HepG2 (cell line): Measurements from ENCODE around the gene IL1RAPL2. TPM values are rescaled to one million over a fixed set of nuclear protein-coding genes. Genes with fewer than 3 reads are reported as not detected.

ENCODE experiments used
- ATAC-seq: fragments of 200-7000 bp; cut with Tn5 transposase; 3 replicates; pipeline ENCODE4 v1.9.1; 2020; ENCODE audit warnings: mild to moderate bottlenecking, moderate library complexity
- BruUV-seq: library from RNA; stranded (reverse); fragments of 400-500 nt; replicated peaks from 2 replicates; lab custom pipeline; 2021; lab: Mats Ljungman, UMichigan
- CTCF ChIA-PET: fragments of 300-600 bp; formaldehyde crosslinking; extraction: SDS; loops from one replicate; lab custom pipeline; 2021; ENCODE audit warnings: low total read pairs, inconsistent platforms, low intra/inter-chr PET ratio; lab: Yijun Ruan, JAX
- POLR2A ChIA-PET: fragments of 350-600 bp; sonication (Branson Sonifier 250); formaldehyde crosslinking; loops from one replicate; lab custom pipeline; 2020; ENCODE audit warnings: antibody characterized with exemption, inconsistent platforms; lab: Yijun Ruan, JAX
- DNase-seq: peaks from one replicate; pipeline ENCODE4 v3.0.0-alpha.2; 2015; ENCODE audit warnings: low spot score
- FAIRE-seq: peaks from 3 replicates; lab custom pipeline; 2011; peaks lifted over from hg19 to GRCh38; lab: Jason Lieb, UNC
- H2AFZ ChIP-seq: one replicate; pipeline ENCODE4 v1.6.1; 2011; ENCODE audit warnings: low read length, inconsistent platforms
- H3K27ac ChIP-seq: fragments of 300-600 bp; 3 replicates; pipeline ENCODE4 v1.8.0; 2011; ENCODE audit warnings: mixed run types, mild to moderate bottlenecking, mixed read lengths, low read length, inconsistent platforms; ENCODE audit not compliant: insufficient read depth; ENCODE audit errors: extremely low read length
- H3K27me3 ChIP-seq, 2 experiments: fragments of 200-600 bp in 1 of 2; 2 replicates in 1 of 2; 3 replicates in 1 of 2; pipeline versions ENCODE4 v1.6.0 to v1.8.0; 2011; ENCODE audit warnings: low read length in 2 of 2, mild to moderate bottlenecking in 2 of 2, moderate library complexity in 2 of 2, inconsistent platforms in 1 of 2; ENCODE audit not compliant: insufficient read depth in 2 of 2, control insufficient read depth in 1 of 2
- H3K36me3 ChIP-seq, 2 experiments: fragments of 200-600 bp in 1 of 2; replicated peaks in 1 of 2; 2 replicates in 1 of 2; 3 replicates in 1 of 2; pipeline versions ENCODE4 v1.5.1 to v1.8.0; 2011; ENCODE audit warnings: low read length in 2 of 2, inconsistent platforms in 1 of 2; ENCODE audit not compliant: insufficient read depth in 2 of 2, control insufficient read depth in 1 of 2
- H3K4me1 ChIP-seq: 2 replicates; pipeline ENCODE4 v1.5.1; 2012; ENCODE audit warnings: low read length, inconsistent platforms; ENCODE audit not compliant: insufficient read depth
- H3K4me2 ChIP-seq: 2 replicates; pipeline ENCODE4 v1.6.0; 2011; ENCODE audit warnings: low read depth, low read length, inconsistent platforms
- H3K4me3 ChIP-seq, 3 experiments: fragments of 200-600 bp in 1 of 3; sonication (generic), shearing (Covaris generic) in 1 of 3; replicated peaks in 1 of 3; 2 replicates each; pipeline ENCODE4 v1.5.1; 2011 to 2016; ENCODE audit warnings: low read length in 3 of 3, inconsistent platforms in 2 of 3, low read depth in 2 of 3, mild to moderate bottlenecking in 2 of 3, control low read depth in 1 of 3, mixed read lengths in 1 of 3; ENCODE audit not compliant: insufficient read depth in 1 of 3
- H3K79me2 ChIP-seq: one replicate; pipeline ENCODE4 v1.6.1; 2011; ENCODE audit warnings: low read length, inconsistent platforms; ENCODE audit not compliant: insufficient read depth
- H3K9ac ChIP-seq: 2 replicates; pipeline ENCODE4 v1.6.0; 2011; ENCODE audit warnings: mild to moderate bottlenecking, low read depth, low read length, inconsistent platforms; ENCODE audit not compliant: insufficient read depth
- H3K9me3 ChIP-seq: 2 replicates; pipeline ENCODE4 v1.5.1; 2012; ENCODE audit warnings: mild to moderate bottlenecking, low read length
- H4K20me1 ChIP-seq: 2 replicates; pipeline ENCODE4 v1.6.0; 2011; ENCODE audit warnings: inconsistent platforms, mild to moderate bottlenecking, low read length, moderate library complexity; ENCODE audit not compliant: insufficient read depth
- ATF5 ChIP-seq: sonication (generic); formaldehyde crosslinking; IDR thresholded peaks from 2 replicates; pipeline ENCODE4 v1.4.0; 2020; ENCODE audit warnings: mild to moderate bottlenecking, low read depth, missing genetic modification reagents
- FOXP4 ChIP-seq: sonication (generic); formaldehyde crosslinking; IDR thresholded peaks from 2 replicates; pipeline ENCODE4 v1.4.0; 2020; ENCODE audit warnings: missing genetic modification reagents
- HOXA9 ChIP-seq: sonication (generic); formaldehyde crosslinking; IDR thresholded peaks from 2 replicates; pipeline ENCODE4 v1.8.1; 2022; ENCODE audit warnings: missing genetic modification reagents, mild to moderate bottlenecking, moderate library complexity, borderline replicate concordance
- MLXIP ChIP-seq: sonication (generic); formaldehyde crosslinking; IDR thresholded peaks from 2 replicates; pipeline ENCODE4 v1.9.0; 2021; ENCODE audit warnings: missing genetic modification reagents, borderline replicate concordance
- NRL ChIP-seq: sonication (generic); formaldehyde crosslinking; IDR thresholded peaks from 2 replicates; pipeline ENCODE4 v1.5.0; 2020; ENCODE audit warnings: missing genetic modification reagents, mild to moderate bottlenecking, moderate library complexity, borderline replicate concordance
- RFX5 ChIP-seq: IDR thresholded peaks from 2 replicates; pipeline ENCODE4 v1.6.1; 2011; ENCODE audit warnings: low read depth, low read length, improper control_type of control experiment
- ZNF724P ChIP-seq: sonication (generic); formaldehyde crosslinking; IDR thresholded peaks from 2 replicates; pipeline ENCODE4 v1.8.0; 2022; ENCODE audit warnings: missing genetic modification reagents, borderline replicate concordance
- ZNF737 ChIP-seq: sonication (generic); formaldehyde crosslinking; IDR thresholded peaks from 2 replicates; pipeline ENCODE4 v1.5.0; 2020; ENCODE audit warnings: missing genetic modification reagents, mild to moderate bottlenecking, borderline replicate concordance
- in situ Hi-C: cut with HindIII; loops from 2 replicates; pipeline ENCODE4 v1.10.0; 2017; ENCODE audit warnings: low pct_unique_long_range_greater_than_20kb; ENCODE audit not compliant: extremely low pct_ligation_motif_present
- intact Hi-C: fragments of 100-400 bp; cut with micrococcal nuclease; formaldehyde crosslinking; loops from one replicate; pipeline ENCODE4 v1.10.0; 2022; ENCODE audit not compliant: unreplicated experiment
- polyA plus RNA-seq, 8 experiments: library from polyadenylated mRNA; depleted of rRNA in 3 of 8; stranded (reverse) in 7 of 8; unstranded in 1 of 8; fragments of >200 nt; fragmentation: Illumina TruSeq in 4 of 8; extraction: Trizol in 4 of 8; gene quantifications; 2 replicates each; pipeline versions ENCODE4 v1.2.1 to v1.2.3, GENCODE V29; 2011 to 2016; ENCODE audit warnings: low read depth in 4 of 8, missing spikeins in 1 of 8, mixed read lengths in 1 of 8; ENCODE audit not compliant: insufficient read depth in 1 of 8
- total RNA-seq, 5 experiments: library from RNA; depleted of rRNA; stranded (reverse); fragments of >200 nt; fragmentation: Illumina TruSeq; extraction: Trizol; gene quantifications; 2 replicates each; pipeline ENCODE4 v1.2.3, GENCODE V29; 2016; ENCODE audit warnings: low read depth in 1 of 5

The IL1RAPL2 gene
- total and polyA plus RNA-seq, 2 of the 13 experiments (the other 11 are each of a cell fraction or from before 2014, with no cell fraction given): not detected

GRCh38 chrX:105063743-105064142 lies 497.7 kb downstream of the IL1RAPL2 start:
- Histone ChIP-seq H4K20me1 (no peaks in the 10 kb centered on the region), H3K27me3 (no peaks in the 10 kb centered on the region), H3K79me2 (no peaks in the 10 kb centered on the region), H3K9me3 (no peaks in the 10 kb centered on the region), H3K36me3 (no peaks in the 10 kb centered on the region), H3K9ac (no peak overlapping the region), H3K4me3 (no peak overlapping the region), H3K27ac (no peak overlapping the region), H3K4me2 (no peak overlapping the region), H3K4me1 (no peaks in the 10 kb centered on the region), H2AFZ (no peak overlapping the region)
- DNase-seq (no peak), FAIRE-seq (no peak), ATAC-seq (peak; percentile 64; the same call in 2 of the 3 replicates)
- TF ChIP-seq ATF5 (no peak), HOXA9 (no peak), ZNF724P (CRISPR knock-in tag) (no peak), ZNF737 (CRISPR knock-in tag) (no peak), FOXP4 (no peak), MLXIP (CRISPR knock-in tag) (no peak), NRL (no peak), RFX5 (no peak)
- in situ Hi-C loops: no loop called here
- POLR2A ChIA-PET: no interaction called here
- intact Hi-C loops: no loop called here
- CTCF ChIA-PET: no interaction called here
- no TSS peak for BruUV-seq
